SHP77 (cell line): ENCODE measurements around the gene SOCS7.

Experiments used
- DNase-seq, 2 experiments: peaks; one replicate each; lab custom pipeline; 2025; lab: John Stamatoyannopoulos, UW

The SOCS7 gene

DNA sequence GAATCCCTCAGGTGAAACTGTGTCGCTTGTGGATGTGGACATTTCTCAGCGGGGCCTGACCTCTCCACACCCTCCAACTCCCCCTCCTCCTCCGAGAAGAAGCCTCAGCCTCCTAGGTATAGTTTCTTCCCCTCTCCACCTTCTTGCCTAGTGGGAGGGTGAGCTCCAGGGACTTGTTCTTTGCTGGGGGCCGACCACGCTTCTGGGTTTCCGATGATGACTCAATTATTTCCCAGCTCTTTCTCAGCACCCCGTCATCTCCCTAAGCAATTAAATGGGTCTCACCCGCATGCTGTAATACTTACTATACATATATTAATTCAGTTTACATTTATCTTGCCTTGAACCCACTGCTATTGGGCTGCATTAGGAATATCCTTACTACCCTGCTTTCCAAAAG, 13.1 kb downstream of the SOCS7 start:
- no peak for DNase-seq

DNA sequence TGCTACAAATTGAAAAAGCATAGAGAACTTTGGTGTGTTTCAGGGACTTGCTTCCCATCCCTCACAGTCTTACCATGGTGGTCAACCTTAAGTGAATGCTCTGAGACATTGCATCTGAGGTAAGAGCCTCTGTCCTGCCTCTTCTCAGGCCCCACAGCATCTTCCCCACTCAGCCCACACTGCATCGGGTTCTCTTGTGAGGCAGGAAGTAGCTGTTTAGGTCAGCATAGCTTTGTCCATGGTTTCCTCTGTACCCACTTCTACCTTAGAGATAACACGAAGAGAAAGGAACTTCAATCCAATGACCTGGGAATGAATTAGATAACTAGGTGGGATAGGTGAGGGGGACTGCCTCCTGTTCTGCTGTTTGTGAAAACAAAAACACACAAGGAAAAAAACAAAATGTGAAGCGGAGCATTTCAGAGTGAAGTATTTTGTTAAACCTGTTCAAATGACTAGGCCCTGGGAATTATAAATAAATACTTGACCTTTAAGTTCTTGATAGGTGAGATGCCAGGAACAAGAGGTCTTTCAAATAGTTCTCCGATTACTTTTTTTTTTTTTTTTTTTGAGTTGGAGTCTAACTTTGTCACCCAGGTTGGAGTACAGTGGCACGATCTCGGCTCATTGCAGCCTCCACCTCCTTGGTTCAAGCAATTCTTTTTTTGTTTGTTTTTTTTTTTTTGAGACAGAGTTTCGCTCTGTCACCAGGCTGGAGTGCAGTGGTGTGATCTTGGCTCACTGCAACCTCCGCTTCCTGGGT, 17.7 kb downstream of the SOCS7 start:
- no peak for DNase-seq

DNA sequence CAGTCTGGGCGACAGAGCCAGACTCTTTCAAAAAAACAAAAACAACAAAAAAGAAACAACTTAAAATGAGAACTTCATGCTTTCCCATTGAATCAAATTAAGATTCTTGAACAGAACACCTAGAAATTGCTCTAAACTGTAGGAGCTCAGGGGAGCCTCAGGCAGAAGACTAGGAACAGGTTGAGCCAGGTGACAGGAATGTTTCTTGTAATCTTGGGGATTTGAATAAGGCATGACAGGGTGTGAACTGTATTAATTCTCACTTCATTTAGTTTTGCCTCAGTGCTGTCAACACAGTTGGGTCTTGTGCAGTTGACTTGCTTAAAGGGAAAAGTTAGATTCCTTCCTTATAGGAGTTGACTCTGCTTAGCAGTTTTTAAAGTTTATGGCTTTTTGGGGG, 27.8 kb downstream of the SOCS7 start:
- DNase-seq, result no peak

DNA sequence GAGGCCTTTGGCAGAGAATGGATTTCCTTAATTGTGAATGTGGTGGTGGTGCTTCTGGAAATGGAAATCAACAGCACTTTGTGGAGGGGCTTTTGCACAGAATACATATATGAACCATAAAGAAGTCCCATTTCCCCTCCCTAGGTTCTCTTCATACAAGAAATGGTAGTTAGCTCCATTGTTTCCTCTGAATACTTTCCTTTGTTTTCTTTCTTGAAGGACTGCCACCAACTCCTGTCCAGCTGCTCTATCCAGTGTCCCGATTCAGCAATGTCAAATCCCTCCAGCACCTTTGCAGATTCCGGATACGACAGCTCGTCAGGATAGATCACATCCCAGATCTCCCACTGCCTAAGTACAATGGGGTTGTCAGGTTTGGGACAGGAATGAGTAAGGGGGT, 43.4 kb downstream of the SOCS7 start:
- DNase-seq, result no peak

GRCh38 chr17:38397227-38397626, 45.6 kb downstream of the SOCS7 start:
- DNase-seq, result no peak

DNA sequence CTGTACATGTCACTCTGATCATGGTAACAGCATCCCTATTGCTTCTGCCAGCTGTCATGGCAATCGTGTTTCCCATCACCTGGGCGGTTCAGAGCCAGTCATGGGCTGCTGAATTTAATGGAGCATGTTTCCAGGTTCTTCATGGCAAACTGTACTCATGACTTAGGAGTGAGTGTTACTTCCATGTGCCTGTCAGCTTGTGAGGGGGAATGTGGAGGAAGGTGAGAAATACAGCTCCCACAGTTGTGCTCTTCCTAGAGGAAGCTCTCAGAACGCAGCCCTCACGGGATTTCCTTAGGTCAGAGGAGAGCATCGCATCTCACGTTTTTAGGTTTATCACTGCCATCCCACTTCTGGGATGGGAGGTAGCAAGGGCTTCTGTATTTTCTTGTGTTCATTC, 48.6 kb downstream of the SOCS7 start:
- no peak for DNase-seq

DNA sequence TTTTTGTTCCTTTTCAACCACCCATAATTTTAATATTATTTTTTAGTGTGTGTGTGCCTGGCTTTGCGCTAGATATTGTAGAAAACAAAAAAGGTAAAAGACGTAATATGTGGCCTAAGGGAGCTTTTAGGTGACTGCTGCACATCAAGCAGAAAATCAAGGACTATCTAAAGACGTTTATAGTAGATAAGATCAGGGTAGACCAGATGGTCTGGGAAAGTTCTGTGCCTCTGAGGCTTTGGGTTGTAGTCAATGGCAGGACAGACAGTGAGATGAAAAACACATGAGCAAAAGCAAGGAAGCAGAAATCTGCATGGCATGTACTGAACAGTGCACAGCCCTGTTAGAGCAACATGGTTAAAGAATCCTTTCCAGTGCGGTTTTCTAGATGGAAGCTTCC, 49.8 kb downstream of the SOCS7 start:
- no peak for DNase-seq

DNA sequence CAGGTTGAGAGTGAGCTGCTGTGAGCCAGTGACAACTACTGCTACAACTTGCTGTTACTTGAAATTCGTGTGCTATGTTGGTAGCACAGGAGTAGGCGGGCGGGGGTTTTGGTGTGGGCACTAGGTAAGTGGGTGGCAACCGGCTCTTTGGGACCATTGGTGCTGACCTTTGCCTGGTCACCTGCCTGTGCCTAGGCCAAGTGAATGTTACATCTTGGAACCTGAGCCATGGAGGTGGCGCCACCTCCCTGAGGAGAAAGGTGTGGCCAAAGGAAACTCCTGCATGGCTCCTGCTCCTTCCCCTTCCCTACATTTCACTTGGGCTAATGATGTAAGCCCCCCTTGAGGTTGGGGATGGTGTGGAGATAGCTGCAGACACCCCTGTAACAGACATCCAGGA, 51.3 kb downstream of the SOCS7 start:
- no peak for DNase-seq

DNA sequence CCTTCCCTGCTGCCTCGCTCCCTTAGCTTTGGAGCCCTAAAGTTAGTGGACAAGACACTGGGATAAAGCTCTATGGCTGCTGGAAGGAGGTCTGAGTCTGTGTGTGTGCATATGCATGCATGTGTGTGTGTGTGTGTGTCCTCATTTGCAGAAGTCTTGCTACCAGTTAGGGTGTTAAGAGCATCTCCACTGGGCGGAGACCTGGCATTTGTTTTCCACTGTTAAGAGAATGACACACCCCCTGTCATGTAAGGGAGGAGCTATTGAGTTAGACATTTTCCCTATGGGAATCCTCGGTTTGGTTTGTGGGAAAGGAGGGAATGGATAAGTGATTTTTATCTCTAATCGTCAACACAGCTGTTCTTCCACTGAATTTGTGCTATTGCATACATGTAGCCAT, 51.8 kb downstream of the SOCS7 start:
- DNase-seq, result no peak

- no peak for DNase-seq
Observed at GRCh38 chr17:38404174-38404943, 52.7 kb downstream of the SOCS7 start.

DNA sequence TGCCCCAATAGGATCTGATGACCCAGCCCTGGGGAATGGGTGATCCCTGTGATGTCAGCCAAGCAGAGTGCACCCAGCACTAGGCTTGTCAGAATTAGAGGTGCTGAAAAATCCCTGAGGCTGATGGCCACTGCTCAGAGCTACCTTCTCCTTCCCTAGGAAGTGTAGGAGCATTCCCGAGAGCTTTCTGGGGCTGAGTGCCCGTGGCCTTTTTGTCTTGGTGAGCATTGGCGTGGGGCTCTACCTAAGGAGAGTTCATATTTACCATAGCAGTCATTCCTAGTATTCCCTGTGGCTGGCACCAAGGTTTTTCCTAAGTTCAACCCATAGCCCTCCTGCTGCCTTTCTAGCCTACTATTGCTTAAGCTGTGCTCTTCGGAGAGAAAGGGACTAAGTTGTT, 54.0 kb downstream of the SOCS7 start:
- no peak for DNase-seq

- no peak for DNase-seq
Observed at GRCh38 chr17:38410201-38410600, 58.6 kb downstream of the SOCS7 start.

- peak; percentile 82 to 89 for DNase-seq
Observed at GRCh38 chr17:38415250-38416194, 63.9 kb downstream of the SOCS7 start.

DNA sequence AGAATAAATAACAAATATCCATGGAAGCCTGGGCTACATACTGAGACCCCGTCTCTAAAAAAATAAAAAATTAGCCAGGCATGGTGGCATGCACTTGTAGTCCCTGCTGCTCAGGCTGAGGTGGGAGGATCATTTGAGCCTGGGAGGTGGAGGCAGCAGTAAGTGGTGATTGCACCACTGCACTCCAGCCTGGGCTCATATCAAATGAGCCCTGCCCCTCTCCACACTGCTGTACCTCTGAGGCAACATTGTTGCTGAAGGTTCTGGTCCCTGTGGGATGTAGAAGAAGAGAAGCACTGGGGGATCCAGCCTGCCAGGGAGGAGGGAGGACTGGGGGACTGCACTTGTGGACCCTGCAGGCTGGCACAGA, 65.2 kb downstream of the SOCS7 start:
- DNase-seq, result peak in 1 of 2 experiments; percentile 14

- no peak for DNase-seq
Observed at GRCh38 chr17:38417210-38417951, 65.7 kb downstream of the SOCS7 start.

- no peak for DNase-seq
Observed at GRCh38 chr17:38418062-38418692, 66.5 kb downstream of the SOCS7 start.

DNA sequence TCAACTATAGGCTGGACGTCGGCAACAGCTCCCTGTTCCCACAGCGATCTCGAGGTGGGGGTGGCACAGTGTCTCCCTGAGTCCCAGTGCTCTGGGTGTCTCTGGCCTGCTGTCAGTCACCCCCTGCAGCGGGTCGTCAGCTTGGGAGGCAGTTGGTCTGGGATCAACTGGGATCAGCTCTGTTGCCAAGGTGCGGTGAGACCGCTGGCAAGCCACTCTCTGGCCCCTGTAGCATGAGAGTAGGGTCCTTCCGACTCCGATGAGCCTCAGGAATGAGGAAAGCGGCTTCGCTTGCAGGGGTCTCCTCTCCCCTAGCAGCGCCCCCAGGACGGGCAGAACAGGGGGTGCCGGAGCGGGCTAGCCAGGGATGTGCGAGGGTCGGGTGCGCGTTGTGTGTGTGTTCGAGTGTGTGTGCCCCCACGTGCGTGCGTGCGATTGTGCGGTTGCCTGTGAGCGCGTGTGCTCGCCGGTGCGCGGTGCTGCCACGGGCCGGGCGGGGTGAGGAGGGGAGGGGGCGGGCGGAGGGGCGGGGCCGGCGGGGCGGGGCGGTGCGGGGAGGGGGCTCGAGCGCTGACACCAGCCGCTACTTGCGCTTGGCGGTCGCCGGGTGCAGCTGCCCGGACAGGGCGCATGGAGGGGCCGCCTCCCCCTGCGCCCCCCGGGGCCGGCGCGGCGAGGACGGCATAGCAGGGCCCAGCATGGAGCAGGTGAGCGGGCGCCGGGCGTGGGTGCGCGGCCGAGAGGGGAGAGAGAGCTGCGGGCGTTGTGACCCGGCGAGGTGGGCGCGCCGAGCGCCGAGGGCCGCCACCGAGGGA, 67.3 kb downstream of the SOCS7 start:
- no peak for DNase-seq

- DNase-seq, result no peak
Observed at GRCh38 chr17:38419508-38419981, 67.9 kb downstream of the SOCS7 start.

- DNase-seq, result no peak
Observed at GRCh38 chr17:38420518-38420917, 68.9 kb downstream of the SOCS7 start.

DNA sequence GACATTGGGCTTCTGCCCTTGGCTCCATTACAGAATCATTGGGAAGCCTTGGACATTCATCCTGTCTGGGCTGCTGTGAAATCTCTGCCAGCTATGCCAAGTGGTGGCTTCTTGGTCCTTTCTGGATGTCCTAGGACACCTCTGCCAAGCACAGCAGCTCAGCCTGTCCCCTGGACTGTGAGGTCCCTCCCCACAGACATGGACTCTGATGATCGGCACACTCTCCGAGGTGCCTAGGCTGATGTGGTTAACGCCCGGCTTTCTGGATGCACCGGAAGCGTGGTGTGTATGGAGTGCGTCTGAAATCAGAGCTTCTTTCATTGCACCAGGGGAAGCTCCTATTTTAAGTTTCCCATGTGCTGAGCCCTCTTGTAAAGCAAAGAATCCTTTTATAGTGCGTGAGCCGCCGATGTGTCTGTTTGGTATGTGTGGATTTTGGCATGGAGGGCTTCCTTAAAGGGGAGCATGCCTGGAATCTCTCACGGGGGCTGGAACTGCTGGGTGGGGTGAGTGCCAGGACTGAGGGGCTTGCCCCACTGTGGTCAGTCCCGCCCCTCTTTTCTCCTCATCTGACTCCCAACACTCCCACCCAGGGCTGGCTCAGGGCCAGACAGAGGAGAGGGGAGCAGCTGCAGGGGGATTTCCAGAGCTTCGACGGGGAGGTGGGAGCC, 69.7 kb downstream of the SOCS7 start:
- no peak for DNase-seq
